GM12874 (cell line): Measurements from ENCODE around the gene SFTPD.

Experiments used
- TF ChIP-seq, protein P1 (sequence below): IDR thresholded peaks from 2 replicates; pipeline ENCODE4 v1.5.1; 2011; ENCODE audit warnings: low read depth, mild to moderate bottlenecking, control low read depth, low read length, moderate library complexity; ENCODE audit not compliant: insufficient read depth

SFTPD gene

GRCh38 chr10:79947787-79948424, 999 bp downstream of the SFTPD start:
- TF ChIP-seq, protein P1, sequence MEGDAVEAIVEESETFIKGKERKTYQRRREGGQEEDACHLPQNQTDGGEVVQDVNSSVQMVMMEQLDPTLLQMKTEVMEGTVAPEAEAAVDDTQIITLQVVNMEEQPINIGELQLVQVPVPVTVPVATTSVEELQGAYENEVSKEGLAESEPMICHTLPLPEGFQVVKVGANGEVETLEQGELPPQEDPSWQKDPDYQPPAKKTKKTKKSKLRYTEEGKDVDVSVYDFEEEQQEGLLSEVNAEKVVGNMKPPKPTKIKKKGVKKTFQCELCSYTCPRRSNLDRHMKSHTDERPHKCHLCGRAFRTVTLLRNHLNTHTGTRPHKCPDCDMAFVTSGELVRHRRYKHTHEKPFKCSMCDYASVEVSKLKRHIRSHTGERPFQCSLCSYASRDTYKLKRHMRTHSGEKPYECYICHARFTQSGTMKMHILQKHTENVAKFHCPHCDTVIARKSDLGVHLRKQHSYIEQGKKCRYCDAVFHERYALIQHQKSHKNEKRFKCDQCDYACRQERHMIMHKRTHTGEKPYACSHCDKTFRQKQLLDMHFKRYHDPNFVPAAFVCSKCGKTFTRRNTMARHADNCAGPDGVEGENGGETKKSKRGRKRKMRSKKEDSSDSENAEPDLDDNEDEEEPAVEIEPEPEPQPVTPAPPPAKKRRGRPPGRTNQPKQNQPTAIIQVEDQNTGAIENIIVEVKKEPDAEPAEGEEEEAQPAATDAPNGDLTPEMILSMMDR, result no peak

GRCh38 chr10:79947083-79947415, 1.9 kb downstream of the SFTPD start:
- TF ChIP-seq, protein P1, result no peak

DNA sequence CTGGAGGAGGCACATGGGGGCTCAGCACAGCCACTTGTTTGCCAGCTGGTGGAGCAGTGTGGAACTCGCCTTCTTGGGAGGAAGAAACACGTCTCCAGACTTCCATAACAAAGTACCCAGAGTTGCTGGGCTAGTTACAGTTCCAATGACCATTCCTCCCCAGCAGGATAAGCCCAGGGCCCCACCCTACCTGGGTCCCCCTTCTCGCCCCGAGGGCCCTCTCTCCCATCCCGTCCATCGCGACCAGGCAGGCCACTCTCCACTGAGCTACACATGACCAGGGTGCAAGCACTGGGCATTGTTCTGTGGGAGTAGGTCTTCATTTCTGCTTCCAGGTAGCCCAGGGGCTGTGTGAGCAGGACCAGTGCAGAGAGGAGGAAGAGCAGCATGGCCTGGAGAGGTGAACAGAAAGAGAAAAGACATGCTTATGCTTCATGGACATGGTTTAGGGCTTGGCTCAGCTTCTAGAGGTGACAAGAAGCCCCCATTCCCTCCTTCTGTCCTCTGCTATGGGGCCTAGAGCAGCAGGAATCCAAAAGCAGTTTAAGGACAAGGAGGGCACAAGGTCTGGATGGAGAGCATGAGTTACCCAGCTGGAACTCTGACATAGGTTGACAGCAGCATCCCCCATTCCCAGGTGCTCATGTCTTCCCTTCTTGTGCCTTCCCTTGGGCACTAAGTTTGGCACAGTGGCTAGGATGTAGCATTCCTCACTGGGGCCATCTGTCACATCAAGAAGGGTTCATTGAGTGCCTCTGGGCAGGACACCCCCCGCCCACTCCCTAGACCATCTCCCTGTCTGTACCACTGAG, 2.4 kb downstream of the SFTPD start:
- TF ChIP-seq, protein P1, result no peak

- TF ChIP-seq, protein P1, result no peak
Observed at GRCh38 chr10:79944428-79945395, 4.2 kb downstream of the SFTPD start.

DNA sequence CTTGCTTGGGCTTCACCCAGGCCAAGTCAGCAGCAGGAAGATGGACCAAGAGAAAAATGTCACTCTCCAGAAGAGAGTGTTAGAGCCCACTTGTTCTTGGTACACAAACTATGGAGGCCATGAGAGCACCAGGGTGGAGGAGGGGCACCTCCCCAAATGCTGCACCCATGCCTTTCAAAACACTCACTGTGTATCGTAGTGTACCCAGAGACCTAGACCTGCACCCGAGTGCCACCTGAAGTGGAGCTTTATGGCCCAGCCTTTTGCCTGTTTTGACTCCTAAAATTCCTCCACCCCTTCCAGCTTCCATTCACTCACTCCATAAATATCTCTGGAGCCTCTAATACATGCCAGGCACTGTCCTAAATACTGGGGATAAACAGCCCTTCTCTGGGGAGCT, 5.0 kb downstream of the SFTPD start:
- TF ChIP-seq, protein P1, result no peak

GRCh38 chr10:79942261-79943185, 6.4 kb downstream of the SFTPD start:
- TF ChIP-seq, protein P1, result no peak
